Measurements from ENCODE around the gene TAF13. TPM values are rescaled to one million over a fixed set of nuclear protein-coding genes. Genes with fewer than 3 reads are reported as not detected.

The TAF13 gene
- total RNA-seq, 1 donor, result 84.7 TPM

DNA sequence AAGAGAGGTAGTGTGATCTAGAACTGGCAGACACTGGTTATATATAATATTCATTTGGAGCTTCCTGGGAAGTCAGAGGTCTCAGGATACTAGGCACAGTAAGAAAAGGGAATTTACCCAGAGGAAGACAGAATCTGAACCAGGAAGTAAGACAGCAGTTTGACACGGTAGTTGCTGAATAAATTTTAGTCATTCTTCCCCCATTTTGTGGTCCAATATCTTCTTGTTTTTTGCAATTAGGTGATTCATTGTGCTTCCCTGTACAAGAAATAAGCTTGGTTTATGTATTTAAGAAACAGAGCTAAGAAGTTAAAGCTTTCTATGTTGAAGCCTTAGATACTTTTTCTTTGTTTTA lies 16.0 kb upstream of the TAF13 start:
- Histone ChIP-seq H3K27ac (ENCODE audit: low read depth, low read length) (peak overlapping the region; percentile 96), H3K4me2 (ENCODE audit: insufficient read depth, low read length) (peak overlapping the region; percentile 84), H4K20me1 (ENCODE audit: insufficient read depth, low read length) (no peaks in the 10 kb centered on the region), H3K4me1 (ENCODE audit: insufficient read depth, low read length) (peaks cover 17% of the 10 kb centered on the region), H3K79me2 (ENCODE audit: insufficient read depth, low read length) (peaks cover 48% of the 10 kb centered on the region), H2AFZ (ENCODE audit: low read length) (peak overlapping the region; percentile 6), H3K4me3 (ENCODE audit: insufficient read depth, low read length) (peak overlapping the region; percentile 87), H3K27me3 (ENCODE audit: insufficient read depth, low read length) (no peaks in the 10 kb centered on the region), H3K36me3 (ENCODE audit: insufficient read depth, low read length) (peaks cover 21% of the 10 kb centered on the region), H3K9me3 (ENCODE audit: low read depth, low read length) (no peaks in the 10 kb centered on the region)
- TF ChIP-seq, protein P1, sequence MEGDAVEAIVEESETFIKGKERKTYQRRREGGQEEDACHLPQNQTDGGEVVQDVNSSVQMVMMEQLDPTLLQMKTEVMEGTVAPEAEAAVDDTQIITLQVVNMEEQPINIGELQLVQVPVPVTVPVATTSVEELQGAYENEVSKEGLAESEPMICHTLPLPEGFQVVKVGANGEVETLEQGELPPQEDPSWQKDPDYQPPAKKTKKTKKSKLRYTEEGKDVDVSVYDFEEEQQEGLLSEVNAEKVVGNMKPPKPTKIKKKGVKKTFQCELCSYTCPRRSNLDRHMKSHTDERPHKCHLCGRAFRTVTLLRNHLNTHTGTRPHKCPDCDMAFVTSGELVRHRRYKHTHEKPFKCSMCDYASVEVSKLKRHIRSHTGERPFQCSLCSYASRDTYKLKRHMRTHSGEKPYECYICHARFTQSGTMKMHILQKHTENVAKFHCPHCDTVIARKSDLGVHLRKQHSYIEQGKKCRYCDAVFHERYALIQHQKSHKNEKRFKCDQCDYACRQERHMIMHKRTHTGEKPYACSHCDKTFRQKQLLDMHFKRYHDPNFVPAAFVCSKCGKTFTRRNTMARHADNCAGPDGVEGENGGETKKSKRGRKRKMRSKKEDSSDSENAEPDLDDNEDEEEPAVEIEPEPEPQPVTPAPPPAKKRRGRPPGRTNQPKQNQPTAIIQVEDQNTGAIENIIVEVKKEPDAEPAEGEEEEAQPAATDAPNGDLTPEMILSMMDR (IDR thresholded peaks at IDR 0.05; ENCODE audit: extremely low read depth, low read depth, low read length), result no peak
- DNase-seq (ENCODE audit: insufficient read length, low spot score, missing footprints), result peak; percentile 88

DNA sequence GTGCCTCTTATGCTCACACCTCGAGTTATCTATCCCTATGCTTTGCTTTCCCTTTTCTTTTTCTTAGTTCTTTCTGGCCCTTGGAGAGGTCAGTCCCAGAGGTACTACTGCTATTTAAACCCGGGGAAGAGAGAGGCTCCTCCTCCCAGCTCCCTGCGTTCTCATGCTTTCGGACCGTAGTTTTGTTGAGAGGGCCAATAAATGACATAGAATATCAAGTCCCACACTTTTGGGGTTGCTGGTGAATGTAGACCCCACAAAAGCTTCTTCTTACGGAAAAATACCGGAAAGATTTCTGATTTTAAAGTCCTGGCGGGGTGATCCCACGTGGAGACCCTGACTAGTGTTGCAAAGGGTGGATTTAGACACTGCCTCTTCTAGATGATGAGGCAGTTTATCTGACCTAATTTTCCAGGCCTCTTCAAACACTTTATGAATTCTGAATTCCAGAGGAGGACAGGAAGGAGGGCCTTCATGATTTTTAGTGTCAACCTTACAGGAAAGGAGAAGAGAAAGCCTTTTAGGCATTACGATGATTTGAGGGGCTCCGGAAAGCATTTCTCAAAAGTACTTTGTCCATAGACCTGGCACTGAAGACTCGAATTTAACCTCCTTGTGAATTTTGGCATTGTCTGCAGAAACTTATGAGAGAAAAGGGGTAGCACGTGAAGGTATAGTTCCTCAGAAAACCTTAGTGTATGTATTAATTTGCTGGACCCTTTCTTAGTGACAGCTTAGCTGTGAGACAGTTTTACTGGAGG lies 15.5 kb upstream of the TAF13 start:
- Histone ChIP-seq H3K4me2 (ENCODE audit: insufficient read depth, low read length) (peak overlapping the region; percentile 84), H3K4me1 (ENCODE audit: insufficient read depth, low read length) (peaks cover 17% of the 10 kb centered on the region), H3K4me3 (ENCODE audit: insufficient read depth, low read length) (peak overlapping the region; percentile 87), H3K79me2 (ENCODE audit: insufficient read depth, low read length) (peaks cover 48% of the 10 kb centered on the region), H3K27ac (ENCODE audit: low read depth, low read length) (peak overlapping the region; percentile 96), H2AFZ (ENCODE audit: low read length) (peak overlapping the region; percentile 97), H3K9me3 (ENCODE audit: low read depth, low read length) (no peaks in the 10 kb centered on the region), H3K36me3 (ENCODE audit: insufficient read depth, low read length) (peaks cover 21% of the 10 kb centered on the region), H4K20me1 (ENCODE audit: insufficient read depth, low read length) (no peaks in the 10 kb centered on the region), H3K27me3 (ENCODE audit: insufficient read depth, low read length) (no peaks in the 10 kb centered on the region)
- DNase-seq (ENCODE audit: insufficient read length, low spot score, missing footprints), result peak; percentile 79
- TF ChIP-seq, protein P1 (IDR thresholded peaks at IDR 0.05; ENCODE audit: extremely low read depth, low read depth, low read length), result no peak

DNA sequence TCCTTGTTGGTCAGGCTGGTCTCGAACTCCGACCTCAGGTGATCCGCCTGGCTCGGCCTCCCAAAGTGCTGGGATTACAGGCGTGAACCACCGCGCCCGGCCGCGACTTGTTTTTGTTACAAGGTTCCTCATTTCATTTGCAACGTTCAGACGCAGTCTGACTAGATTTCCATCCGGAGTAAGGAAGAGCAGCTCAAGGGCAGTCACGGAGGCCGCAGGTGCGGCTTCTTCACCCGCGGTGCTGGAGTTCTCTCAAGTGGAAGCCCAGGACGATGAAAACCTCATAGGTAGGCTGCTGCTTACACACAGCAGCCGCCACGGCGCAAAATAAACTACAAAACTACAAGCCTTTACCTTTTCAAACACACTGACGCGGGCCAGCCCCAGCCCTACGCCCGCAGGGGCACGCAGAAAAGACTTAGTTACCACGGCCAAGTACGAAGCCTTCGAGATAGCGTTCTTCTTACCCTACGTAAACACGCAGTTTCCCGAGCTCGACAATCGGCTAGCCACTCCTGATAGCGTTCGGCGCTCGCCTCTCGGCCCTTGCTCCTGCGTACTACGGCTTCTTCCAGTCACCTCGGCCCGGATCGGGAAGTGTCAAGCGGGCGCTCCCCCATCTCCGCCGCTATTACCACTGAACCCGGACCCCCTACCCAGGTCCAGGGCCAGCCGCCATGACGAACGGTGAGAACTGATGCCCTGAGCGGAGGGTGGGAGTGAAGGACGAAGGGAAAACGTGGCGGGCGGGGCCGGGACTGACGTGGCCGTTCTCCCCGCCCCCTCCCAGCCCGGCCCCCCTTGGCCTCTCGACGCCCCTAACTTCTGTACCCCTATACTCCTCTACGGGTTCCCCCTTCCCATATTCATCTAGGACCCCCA lies 14.6 kb upstream of the TAF13 start, which contains the start of gene TMEM167B:
Gene TMEM167B, plus strand, starts transcription at position 569 of the 882 bp plus-strand sequence. Its CDS starts 109 bp downstream, at position 678.
- H2AFZ ChIP-seq (ENCODE audit: low read length), result peak within 1 kb of the TSS; percentile 97
- H3K79me2 ChIP-seq (ENCODE audit: insufficient read depth, low read length), result peaks cover 41% of the 10 kb centered on the region
- H3K4me3 ChIP-seq (ENCODE audit: insufficient read depth, low read length), result peak within 1 kb of the TSS; percentile 87
- no peaks in the 10 kb centered on the region for H3K9me3 ChIP-seq (ENCODE audit: low read depth, low read length)
- no peaks in the 10 kb centered on the region for H4K20me1 ChIP-seq (ENCODE audit: insufficient read depth, low read length)
- H3K4me2 ChIP-seq (ENCODE audit: insufficient read depth, low read length), result peak within 1 kb of the TSS; percentile 84
- no peaks in the 10 kb centered on the region for H3K27me3 ChIP-seq (ENCODE audit: insufficient read depth, low read length)
- H3K27ac ChIP-seq (ENCODE audit: low read depth, low read length), result peak within 1 kb of the TSS; percentile 96
- TF ChIP-seq, protein P1 (IDR thresholded peaks at IDR 0.05; ENCODE audit: extremely low read depth, low read depth, low read length), result no peak
- peaks cover 21% of the 10 kb centered on the region for H3K36me3 ChIP-seq (ENCODE audit: insufficient read depth, low read length)
- DNase-seq (ENCODE audit: insufficient read length, low spot score, missing footprints), result peak; percentile 95
- peaks cover 17% of the 10 kb centered on the region for H3K4me1 ChIP-seq (ENCODE audit: insufficient read depth, low read length)

Measured in osteoblast (primary cell).